Measurements from ENCODE around the gene MAT1A.

Gene MAT1A

GRCh38 chr10:80281784-80282765, 7.4 kb downstream of the MAT1A start:
- no peak for DNase-seq

GRCh38 chr10:80281292-80281691, 8.2 kb downstream of the MAT1A start:
- no peak for DNase-seq

- DNase-seq: no peak
These were observed 9.2 kb downstream of the MAT1A start for GRCh38 chr10:80280071-80280800.

DNA sequence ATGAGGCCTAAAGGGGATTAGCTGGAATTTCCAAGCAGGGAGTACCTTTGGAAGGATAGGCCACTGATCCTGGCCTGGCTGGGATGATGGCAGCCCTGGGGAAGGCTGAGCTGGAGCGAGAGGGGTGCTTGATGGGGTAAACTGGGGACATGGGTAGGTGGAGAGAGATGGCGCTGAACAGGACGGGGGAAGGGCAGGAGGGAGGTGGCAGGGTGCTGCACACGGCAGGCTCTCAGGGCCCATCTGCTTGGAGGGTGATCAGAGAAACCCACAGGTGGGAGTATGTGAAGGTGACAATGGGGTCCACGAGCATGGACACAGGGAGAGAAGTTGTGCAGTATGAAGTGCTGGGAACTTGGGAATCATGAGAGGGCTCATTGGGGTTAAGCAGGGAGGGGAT, 10.3 kb downstream of the MAT1A start:
- no peak for DNase-seq

- DNase-seq: no peak
These were observed 11.0 kb downstream of the MAT1A start for GRCh38 chr10:80278480-80278879.

GRCh38 chr10:80277567-80278250, 11.7 kb downstream of the MAT1A start:
- no peak for DNase-seq

GRCh38 chr10:80277016-80277415, 12.4 kb downstream of the MAT1A start:
- DNase-seq: no peak

DNA sequence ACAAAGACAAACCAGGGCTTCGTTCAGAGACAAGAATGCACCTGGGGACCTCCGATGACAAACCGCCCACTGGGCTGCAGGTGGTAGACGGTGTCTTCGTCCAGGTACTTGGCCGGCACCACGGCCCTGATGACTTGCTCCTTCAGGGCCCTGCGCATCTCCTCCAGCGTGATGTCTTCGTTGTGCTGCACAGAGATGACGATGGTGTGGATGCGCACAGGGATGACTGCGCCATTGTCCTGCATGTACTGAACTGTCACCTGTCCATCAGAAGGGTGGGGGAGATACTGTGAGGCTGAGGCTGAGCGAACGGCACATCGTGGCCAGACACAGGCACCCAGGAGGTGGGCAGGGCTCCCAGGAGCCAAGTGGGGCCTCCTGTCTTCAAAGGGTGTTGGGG, 13.1 kb downstream of the MAT1A start:
- no peak for DNase-seq

GRCh38 chr10:80275756-80276155, 13.7 kb downstream of the MAT1A start:
- no peak for DNase-seq

DNA sequence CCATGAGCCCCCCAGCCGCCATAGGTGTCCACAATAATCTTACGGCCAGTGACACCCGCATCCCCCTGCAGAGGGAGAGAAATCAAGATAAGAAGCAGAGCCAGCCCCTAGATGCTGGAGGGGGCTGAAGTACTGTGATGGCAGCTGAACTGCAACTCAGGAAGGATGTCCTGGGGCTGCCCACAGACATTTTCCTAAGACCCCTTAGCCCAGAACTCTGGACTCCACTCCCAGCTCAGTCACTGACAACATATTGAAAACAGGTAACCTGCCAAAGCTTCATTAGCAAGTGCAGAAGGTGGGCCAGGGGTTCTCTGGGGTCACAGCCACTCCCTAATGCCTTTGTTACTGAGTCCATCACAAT, 14.3 kb downstream of the MAT1A start:
- no peak for DNase-seq

- DNase-seq: no peak
These were observed 14.9 kb downstream of the MAT1A start for GRCh38 chr10:80274396-80275134.

DNA sequence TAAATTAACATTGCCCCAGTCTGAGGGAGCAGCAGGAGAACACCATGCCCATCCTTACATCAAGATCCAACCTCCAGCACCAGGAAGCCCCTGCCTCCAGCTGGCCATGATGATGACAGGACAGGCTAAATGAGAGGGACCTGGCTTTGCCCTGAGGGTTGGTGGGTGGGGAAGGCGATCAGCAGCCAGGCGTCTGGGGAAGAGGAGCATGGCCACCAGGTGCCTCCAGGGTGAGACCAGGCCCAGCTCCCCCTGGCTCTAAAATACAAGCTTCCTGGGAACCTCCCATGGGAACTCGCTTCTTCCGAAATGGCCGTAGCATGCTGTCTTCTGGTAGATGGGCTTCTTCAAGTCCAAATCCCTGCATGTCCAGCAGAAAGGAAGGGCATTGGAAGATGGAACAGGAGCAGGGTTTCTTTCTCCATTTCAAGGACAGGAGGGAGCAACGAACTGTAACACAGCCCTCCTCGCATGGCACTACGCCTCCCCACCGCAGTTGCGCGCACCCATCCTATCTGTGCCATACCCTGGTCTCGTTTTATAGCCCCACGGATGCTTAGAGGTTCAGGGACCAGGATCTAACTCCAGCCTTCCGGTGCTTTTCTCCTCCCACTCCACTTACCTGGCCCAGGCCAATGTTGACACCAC, 15.8 kb downstream of the MAT1A start:
- no peak for DNase-seq

- DNase-seq: no peak
These were observed 16.5 kb downstream of the MAT1A start for GRCh38 chr10:80272793-80273522.

DNA sequence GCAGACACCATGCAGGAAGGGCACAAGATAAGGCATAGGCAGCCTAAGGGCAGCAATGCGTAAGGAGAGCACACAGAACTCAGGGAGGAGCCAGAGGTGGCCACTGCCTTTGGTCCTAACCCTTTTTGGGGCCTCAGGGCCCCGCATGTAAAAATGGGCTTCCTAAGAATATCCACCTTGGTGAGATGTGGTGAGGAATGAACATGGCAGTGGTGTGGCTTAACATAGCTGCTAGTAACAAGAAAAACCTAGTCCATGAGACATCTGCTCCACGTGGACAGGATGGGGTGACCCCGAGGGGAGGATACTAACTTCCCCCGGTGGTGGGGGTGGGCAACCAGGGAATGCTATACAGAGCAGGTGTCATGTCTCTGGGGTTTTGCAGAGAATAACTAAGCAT, 18.0 kb downstream of the MAT1A start:
- no peak for DNase-seq

- DNase-seq: no peak
These were observed 18.6 kb downstream of the MAT1A start for GRCh38 chr10:80270887-80271286.

GRCh38 chr10:80268938-80269588, 20.4 kb downstream of the MAT1A start:
- DNase-seq: no peak

DNA sequence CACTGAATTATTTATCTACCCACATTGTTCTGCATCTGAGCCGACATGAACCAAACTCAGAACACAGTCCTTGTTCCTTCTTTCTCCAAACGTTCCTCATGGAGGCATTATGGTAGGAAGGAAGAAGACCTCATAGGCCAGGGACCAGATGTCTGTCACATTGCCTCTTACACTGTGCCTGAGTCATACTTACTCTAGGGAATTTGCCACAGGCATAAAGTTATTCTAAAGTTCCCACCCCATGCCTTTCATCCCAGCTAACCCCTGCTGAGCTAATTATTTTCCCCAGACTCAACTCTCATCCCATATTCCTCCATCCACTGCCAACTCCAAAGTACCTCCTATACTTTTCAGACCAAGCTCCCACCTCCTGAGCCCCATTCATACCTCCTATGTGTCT, 21.2 kb downstream of the MAT1A start:
- DNase-seq: no peak

GRCh38 chr10:80266513-80266863, 23.0 kb downstream of the MAT1A start:
- DNase-seq: no peak

- no peak for DNase-seq
These were observed 23.5 kb downstream of the MAT1A start for GRCh38 chr10:80265740-80266512.
